Epithelial cell of esophagus (primary cell): ENCODE data around the gene SBSN.

Experiments used
- DNase-seq: peaks from one replicate; pipeline ENCODE4 v3.0.0; 2010; ENCODE audit warnings: low read depth
- H3K4me3 ChIP-seq: 2 replicates; pipeline ENCODE4 v1.5.1; 2011; ENCODE audit warnings: mild to moderate bottlenecking, low read length, control low read depth
- CTCF ChIP-seq: IDR thresholded peaks from 2 replicates; pipeline ENCODE4 v1.5.1; 2011; ENCODE audit warnings: low read depth, mild to moderate bottlenecking, low read length, control low read depth, inconsistent platforms; ENCODE audit not compliant: insufficient read depth; ENCODE audit errors: missing control alignments

Gene SBSN

GRCh38 chr19:35563207-35563829 lies 35.2 kb upstream of the SBSN start, which contains the start of gene ATP4A:
ATP4A (minus strand) TSS chr19:35563658; CDS start chr19:35563629, 29 bp downstream.
- no peak for TF ChIP-seq CTCF
- no peak within 1 kb of the TSS for H3K4me3 ChIP-seq
- no peak for DNase-seq

DNA sequence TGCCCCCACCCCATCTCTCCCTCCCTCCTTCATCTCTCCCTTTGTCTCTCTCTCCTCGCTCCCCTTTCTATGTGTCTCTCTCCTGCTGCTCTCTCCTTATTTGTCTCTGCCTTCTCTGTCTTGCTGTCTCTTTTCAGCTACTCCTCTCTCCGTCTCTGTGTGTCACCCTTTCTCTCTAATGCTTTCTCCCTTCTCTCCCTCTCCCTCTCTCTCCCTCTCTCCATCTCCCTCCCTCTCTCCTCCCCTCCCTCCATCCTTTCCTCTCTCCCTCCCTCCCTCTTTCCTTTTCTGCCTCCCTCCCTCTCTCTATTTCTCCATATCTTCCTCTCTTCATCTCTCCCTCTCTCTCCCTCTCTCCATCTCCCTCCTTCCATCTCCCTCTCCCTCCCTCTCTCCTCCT lies 34.7 kb upstream of the SBSN start:
- no peak overlapping the region for H3K4me3 ChIP-seq
- TF ChIP-seq CTCF, result no peak
- DNase-seq, result no peak

DNA sequence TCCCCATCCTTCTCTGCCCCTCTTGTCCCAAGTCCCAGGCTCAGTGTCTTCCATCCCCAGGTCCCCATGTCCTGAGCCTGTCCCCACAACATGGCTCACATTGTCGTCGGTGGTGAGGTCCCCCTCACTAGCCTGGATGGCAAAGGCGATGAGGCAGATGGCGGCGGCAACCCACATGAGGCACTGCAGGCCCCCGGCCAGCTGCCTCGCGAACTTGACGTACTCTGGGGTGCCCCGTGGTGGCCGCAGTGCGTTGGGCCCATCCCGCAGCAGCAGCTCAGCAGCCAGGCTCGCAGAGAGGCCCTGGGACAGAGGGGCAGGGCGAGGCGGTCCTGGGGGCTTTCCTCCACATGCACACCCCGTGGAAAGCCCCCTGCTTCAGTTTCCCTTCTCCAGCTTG lies 34.2 kb upstream of the SBSN start:
- H3K4me3 ChIP-seq, result no peak overlapping the region
- DNase-seq, result no peak
- no peak for TF ChIP-seq CTCF

DNA sequence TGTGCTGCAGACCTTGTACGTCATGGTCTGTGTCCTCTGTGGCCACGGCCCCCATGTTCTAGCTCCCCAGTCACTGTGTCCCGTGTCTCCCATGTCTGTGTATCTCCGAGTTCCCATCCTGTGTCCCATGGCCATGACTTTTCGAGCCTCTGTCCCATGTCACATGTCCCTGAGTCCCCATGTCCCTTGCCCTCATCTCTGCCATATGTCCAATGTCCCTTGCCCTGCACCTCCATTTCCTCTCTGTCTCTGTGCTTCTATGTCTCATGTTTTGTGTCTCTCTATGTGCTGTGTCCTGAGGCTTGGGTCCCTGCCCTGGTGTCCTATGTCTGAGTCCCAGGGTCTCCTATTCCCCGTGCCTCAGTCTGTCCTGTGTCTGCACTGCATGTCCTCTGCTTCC lies 33.3 kb upstream of the SBSN start:
- H3K4me3 ChIP-seq, result no peak overlapping the region
- TF ChIP-seq CTCF, result no peak
- no peak for DNase-seq

- no peak for TF ChIP-seq CTCF
- H3K4me3 ChIP-seq, result no peak overlapping the region
- DNase-seq, result no peak
These were observed 32.6 kb upstream of the SBSN start for GRCh38 chr19:35560677-35561076.

GRCh38 chr19:35560271-35560670 lies 32.2 kb upstream of the SBSN start:
- H3K4me3 ChIP-seq, result no peak overlapping the region
- TF ChIP-seq CTCF, result no peak
- DNase-seq, result no peak

DNA sequence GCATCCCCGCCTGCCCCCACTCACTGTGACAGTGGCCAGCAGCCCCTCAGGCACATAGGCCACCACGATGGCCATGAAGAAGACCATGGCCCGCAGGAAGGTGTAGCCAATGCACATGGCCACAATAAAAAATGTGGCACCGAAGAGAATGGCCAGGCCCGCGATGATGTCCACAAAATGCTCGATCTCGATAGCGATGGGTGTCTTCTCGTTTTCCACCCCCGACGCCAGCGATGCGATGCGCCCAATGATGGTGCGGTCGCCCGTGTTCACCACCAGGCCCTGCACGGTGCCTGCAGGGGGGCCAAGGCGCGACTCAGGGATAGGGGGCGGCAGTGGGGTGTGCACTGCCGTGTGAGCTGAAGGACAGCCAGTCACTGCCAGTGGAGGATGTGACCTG lies 31.7 kb upstream of the SBSN start:
- DNase-seq, result no peak
- H3K4me3 ChIP-seq, result no peak overlapping the region
- no peak for TF ChIP-seq CTCF
